Measurements from ENCODE around the gene PRG2.
"Not testable (repeated sequence)": the region's sequence is repeated elsewhere in the genome, so short reads cannot be mapped to it uniquely, and the experiment has no call there.

PRG2 gene

DNA sequence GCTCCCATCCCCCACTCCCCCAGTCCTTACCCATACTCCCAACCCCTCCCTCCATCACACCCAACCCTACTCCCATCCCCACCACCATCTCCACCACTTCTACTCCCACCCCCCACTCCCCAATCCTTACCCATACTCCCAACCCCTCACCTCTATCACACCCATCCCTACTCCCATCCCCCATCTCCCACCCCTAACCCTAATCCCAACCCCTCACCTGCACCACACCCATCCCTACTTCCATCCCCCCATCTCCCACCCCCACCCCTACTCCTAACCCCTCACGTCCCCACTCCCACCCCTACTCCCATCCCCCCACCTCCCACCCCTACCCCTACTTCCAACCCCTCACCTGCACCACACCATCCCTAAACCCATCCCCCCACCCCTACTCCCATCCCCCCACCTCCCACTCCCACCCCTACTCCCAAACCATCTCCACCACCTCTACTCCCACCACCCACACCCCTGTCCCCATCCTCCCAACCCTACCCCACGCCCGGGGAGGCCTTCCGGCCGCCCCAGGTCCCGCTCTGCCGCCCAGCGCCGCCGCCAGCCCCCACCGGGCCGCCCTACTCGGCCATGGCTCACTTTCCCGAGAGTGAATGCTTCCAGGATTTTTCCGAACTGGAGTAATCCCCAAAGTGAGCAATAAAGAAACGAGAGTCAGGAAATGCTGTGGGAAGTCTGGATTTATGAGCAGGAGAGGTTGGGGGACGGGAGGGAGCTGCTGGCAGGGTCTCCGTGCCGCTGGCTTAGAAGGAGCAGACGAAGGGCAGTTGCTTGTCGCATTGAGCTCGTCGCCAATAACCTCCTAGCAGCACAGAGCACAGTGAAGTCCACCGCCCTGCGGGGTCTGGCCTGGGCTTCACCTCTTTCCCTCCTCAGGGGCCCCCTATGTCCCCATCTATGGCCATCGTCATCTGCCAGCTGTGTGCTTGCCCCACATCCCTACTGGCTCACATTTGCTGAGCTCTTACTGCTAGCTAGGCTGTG is 14.1 kb downstream of the PRG2 start:
- TF ChIP-seq ZNF274 (IDR thresholded peaks at IDR 0.05; ENCODE audit: low read depth, low read length): no peak
- no peak overlapping the region for H3K4me3 ChIP-seq (ENCODE audit: low read length)

DNA sequence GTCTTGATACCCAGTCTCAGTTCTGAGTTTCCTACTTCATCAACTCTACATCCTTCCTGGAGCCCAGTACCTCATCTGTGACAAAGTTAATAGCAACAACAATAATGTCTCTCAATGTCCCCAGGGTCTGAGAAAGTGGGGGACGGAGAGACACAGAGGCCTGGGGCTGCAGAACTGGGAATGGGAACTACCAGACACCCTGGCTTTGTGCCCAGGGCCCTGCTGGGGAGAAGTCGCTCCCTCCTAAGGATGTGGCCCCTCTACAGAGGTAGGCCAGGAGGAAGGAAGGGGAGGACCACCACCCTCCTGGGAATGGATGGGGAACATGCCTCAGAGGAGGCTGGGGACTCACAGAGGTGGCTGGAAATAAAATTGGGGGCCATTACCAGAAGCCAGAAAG is 15.0 kb downstream of the PRG2 start:
- H3K4me3 ChIP-seq (ENCODE audit: low read length): no peak overlapping the region
- no peak for TF ChIP-seq ZNF274 (IDR thresholded peaks at IDR 0.05; ENCODE audit: low read depth, low read length)

- H3K4me3 ChIP-seq (ENCODE audit: low read length): no peak overlapping the region
- TF ChIP-seq ZNF274 (IDR thresholded peaks at IDR 0.05; ENCODE audit: low read depth, low read length): no peak
Measured at GRCh38 chr11:57374966-57375365, 15.5 kb downstream of the PRG2 start.

GRCh38 chr11:57373146-57373545 is 17.3 kb downstream of the PRG2 start:
- no peak overlapping the region for H3K4me3 ChIP-seq (ENCODE audit: low read length)
- TF ChIP-seq ZNF274 (IDR thresholded peaks at IDR 0.05; ENCODE audit: low read depth, low read length): no peak

GRCh38 chr11:57370941-57371340 is 19.5 kb downstream of the PRG2 start:
- TF ChIP-seq ZNF274 (IDR thresholded peaks at IDR 0.05; ENCODE audit: low read depth, low read length): no peak
- no peak overlapping the region for H3K4me3 ChIP-seq (ENCODE audit: low read length)

DNA sequence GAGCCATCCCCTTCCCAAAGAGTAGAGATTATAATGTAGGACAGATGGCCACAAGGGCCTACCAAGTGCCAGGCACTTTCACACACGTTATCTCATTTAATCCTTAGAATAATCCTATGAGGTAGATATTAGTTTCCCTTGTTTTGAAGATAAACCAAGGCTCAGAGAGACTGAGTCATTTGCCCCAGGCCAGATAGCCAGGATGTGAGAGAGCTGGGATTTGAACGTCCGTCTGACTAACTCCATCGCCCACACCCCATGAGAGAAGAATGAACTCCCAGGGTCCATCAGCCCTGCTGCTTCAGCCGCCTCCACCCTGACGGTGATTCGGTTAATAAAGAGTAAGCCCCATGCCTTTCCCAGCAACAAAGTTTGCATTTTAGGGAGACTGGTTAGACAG is 20.2 kb downstream of the PRG2 start:
- H3K4me3 ChIP-seq (ENCODE audit: low read length): no peak overlapping the region
- no peak for TF ChIP-seq ZNF274 (IDR thresholded peaks at IDR 0.05; ENCODE audit: low read depth, low read length)

DNA sequence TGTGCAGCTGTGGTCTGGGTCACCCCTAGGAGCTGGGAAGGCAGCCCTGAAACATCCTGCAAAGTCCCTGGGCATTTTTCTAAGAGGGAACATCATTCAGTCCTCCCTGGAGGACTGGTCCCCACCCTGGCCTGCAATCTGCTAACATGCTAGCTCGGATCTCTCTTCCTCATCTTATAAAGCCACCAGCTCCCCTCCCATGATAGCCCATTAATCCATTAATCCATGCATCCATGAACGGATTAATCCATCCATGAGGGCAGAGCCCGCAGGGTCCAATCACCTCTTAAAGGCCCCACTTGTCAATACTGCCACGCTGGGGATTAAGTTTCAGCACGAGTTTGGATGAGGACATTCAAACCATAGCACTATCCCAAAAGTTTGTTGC is 21.6 kb downstream of the PRG2 start:
- no peak overlapping the region for H3K4me3 ChIP-seq (ENCODE audit: low read length)
- TF ChIP-seq ZNF274 (IDR thresholded peaks at IDR 0.05; ENCODE audit: low read depth, low read length): no peak

DNA sequence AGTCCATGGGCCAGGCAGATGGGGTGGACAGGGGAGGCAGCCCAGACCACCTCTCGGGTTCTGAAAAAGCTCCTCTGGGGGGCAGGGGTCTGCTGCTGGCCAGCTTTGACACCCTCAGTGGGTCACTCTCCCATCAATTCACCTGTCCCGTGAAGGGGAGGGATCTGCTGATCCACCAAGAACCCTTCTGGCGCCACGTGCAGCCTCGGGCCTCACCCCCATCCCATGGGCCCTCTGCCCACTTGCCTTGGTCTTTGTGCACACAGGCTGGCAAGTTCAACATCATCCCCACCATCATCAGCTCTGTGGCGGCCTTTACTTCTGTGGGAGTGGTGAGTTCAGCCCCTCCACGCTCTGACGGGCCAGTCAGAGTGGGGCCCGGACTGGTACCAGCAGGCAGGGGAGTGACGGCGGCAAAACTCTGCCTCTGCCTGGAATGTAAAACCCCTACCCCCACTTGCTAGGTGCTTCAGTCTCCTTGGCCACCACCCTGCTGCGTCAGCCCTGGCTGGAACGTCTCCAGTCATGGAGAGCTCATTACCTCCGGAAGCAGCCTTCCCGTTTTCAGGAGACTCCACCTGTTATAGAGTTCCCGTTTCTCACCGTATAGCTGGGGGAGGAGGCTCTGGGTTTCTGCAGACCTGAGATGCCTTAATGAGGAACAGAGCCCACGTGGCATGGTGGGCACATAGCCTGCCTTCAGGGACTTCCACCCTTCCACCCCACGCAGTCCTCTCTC is 22.2 kb downstream of the PRG2 start:
- H3K4me3 ChIP-seq (ENCODE audit: low read length): no peak overlapping the region
- TF ChIP-seq ZNF274 (IDR thresholded peaks at IDR 0.05; ENCODE audit: low read depth, low read length): no peak

GRCh38 chr11:57364851-57365660 is 25.4 kb downstream of the PRG2 start:
- H3K4me3 ChIP-seq (ENCODE audit: low read length): no peak overlapping the region
- no peak for TF ChIP-seq ZNF274 (IDR thresholded peaks at IDR 0.05; ENCODE audit: low read depth, low read length)

DNA sequence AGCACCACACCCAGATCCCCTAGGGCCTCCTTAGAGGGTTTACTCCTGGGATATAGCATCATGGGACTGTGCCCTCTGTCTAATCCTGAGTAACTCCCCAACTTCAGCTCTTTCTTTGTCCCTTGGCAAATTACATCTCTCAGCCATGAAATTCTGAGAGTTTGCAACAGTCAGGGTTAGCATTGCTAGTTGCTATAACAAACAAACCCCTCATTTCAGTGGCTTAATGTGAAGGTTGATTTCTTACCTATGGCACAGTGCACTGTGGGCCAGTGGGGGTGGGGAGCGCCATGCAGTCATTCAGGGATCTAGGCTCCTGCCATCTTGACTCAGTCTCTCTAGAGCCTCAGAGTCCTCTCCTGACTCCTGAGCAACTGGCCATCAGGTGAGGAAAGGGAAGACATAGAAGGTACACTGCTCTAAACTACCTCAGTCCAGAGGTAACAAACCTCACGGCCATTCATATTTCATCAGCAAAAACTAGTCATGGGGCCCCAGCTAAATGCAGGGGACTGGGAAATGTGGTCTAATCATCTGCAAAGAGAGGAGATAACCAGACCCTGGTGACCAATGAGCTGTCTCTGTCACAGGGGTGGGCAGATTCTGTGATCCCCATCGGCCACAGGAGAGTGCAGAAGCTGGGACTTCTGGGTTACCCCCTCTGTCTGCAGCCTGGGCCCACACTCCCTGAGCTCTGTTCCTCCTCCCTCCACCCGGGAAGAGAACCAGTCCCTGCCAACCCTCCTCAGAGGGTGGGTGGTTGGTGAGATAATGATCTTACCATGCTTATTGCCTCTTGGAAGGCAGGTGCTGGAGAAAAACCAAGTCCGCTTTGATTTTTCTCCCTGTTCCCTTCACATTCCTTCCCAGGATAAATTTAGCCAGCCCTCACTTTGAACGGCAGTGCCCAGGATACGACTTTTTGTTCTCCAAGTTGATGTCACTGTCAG is 27.0 kb downstream of the PRG2 start:
- H3K4me3 ChIP-seq (ENCODE audit: low read length): no peak overlapping the region
- no peak for TF ChIP-seq ZNF274 (IDR thresholded peaks at IDR 0.05; ENCODE audit: low read depth, low read length)

DNA sequence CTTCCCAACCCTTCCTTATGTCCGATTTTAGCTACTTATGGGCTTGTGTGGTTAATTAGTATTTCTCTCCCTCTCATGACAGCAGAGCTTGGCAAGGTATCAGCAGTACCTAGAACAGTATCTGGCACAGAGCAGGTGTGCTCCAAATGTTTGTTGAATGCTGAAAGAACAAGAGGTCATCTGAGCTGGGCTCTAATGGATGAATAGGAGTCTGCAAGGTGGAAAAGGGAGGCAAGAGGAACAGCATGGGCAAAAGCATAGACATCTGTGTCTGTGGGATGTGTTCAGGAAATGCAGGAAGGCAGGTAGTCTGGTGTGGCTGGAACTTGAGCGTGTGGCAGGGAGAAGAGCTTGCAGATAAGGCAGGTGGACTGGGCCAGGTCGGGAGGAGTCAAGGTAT is 28.5 kb downstream of the PRG2 start:
- no peak for TF ChIP-seq ZNF274 (IDR thresholded peaks at IDR 0.05; ENCODE audit: low read depth, low read length)
- H3K4me3 ChIP-seq (ENCODE audit: low read length): no peak overlapping the region

DNA sequence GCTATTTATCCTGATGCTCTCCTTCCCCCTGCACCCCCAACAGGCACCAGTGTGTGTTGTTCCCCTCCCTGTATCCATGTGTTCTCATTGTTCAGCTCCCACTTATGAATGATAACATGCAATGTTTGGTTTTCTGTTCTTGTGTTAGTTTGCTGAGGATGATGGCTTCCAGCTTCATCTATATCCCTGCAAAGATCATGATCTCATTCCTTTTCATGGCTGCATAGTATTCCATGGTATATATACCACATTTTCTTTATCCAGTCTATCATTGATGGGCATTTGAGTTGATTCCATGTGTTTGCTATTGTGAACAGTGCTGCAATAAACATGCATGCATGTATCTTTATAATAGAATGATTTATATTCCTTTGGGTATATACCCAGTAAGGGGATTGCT is 29.0 kb downstream of the PRG2 start:
- not testable (repeated sequence) for H3K4me3 ChIP-seq (ENCODE audit: low read length)

DNA sequence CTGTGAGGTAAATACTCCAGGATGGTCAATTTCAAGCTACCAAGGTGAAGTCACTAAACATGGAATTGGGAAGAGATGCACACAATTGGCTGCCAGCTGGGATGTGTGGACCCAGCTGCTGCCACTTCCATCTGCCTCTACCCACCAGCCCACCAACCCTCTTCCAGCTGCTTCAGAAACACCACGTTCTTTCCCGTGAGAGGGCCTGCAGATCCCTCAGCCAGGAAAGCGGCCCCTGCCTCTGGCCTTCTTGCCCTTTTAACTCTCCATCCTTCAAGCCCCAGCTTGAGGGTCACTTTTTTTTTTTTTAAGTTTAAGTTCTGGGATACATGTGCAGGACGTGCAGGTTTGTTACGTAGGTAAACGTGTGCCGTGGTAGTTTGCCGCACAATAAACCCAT is 29.5 kb downstream of the PRG2 start:
- H3K4me3 ChIP-seq (ENCODE audit: low read length): no peak overlapping the region
- TF ChIP-seq ZNF274 (IDR thresholded peaks at IDR 0.05; ENCODE audit: low read depth, low read length): no peak
